GM19438 (cell line): Measurements from ENCODE around the gene LRRC47.

Experiments used
- ATAC-seq: cut with Tn5 transposase; IDR thresholded peaks from one replicate; pipeline ENCODE4 v1.9.1; 2021; ENCODE audit warnings: low read depth; ENCODE audit not compliant: unreplicated experiment

LRRC47 gene

GRCh38 chr1:3735027-3735681, 61.1 kb downstream of the LRRC47 start:
- no peak for ATAC-seq

GRCh38 chr1:3734602-3735001, 61.7 kb downstream of the LRRC47 start:
- no peak for ATAC-seq

GRCh38 chr1:3733883-3734589, 62.3 kb downstream of the LRRC47 start:
- no peak for ATAC-seq

GRCh38 chr1:3733094-3733882, 63.0 kb downstream of the LRRC47 start:
- ATAC-seq, result no peak

GRCh38 chr1:3732434-3733093, 63.7 kb downstream of the LRRC47 start:
- no peak for ATAC-seq

GRCh38 chr1:3731583-3732433, 64.5 kb downstream of the LRRC47 start:
- ATAC-seq, result no peak

GRCh38 chr1:3730543-3731247, 65.6 kb downstream of the LRRC47 start:
- ATAC-seq, result no peak

DNA sequence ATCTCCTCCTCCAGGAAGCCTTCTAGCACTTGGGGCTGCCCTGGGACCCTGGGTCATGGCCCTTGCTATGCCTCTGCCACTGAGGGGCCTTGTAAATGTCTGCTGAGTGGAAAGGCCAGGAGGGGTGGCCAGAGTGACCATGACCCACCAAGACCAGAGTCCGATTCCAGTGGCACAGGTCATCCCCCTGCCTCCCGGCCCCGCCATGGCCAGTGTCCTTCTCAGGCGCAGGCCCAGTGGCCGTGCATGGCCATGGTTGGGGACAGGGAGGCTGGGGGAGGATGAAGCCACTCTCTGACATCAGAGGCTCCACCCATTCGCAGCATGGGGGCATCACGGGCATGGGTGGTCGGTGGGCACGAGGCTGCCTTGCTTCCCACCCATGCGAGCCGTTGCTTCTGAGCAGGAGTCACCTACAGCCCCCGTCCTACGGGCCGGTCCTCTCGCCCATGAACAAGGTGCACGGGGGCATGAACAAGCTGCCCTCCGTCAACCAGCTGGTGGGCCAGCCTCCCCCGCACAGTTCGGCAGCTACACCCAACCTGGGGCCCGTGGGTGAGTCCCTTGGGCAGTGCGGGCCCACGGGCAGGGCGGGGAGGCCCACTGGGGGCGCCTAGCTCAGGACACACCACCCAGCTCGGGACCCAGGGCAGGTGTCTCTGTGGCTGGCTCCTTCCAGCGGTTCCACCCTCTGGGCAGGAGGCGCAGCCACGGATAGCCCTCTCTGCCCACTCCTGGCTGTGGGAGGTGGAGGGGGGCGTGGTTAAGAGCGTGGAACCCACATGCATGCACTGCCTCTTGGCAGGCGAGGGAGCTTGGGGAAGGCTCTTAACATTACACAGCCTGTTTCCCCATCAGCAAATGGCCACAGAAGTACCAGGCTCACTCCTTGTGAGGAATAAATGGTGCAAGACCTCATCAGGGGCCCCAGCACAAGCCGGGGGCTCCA, 66.4 kb downstream of the LRRC47 start:
- ATAC-seq, result no peak
